Aorta (tissue), 5 donors: ENCODE measurements around the gene HYAL2. TPM values are rescaled to one million over a fixed set of nuclear protein-coding genes. Genes with fewer than 3 reads are reported as not detected.

Experiments used
- ATAC-seq: fragments of 200-7000 bp; cut with Tn5 transposase; one replicate; pipeline ENCODE4 v1.9.1; 2022; ENCODE audit warnings: moderate library complexity; ENCODE audit not compliant: low FRiP score
- DNase-seq, 2 donors: peaks; one replicate each; pipeline ENCODE4 v3.0.0-alpha.2; 2020
- H3K27ac ChIP-seq, 2 donors: one replicate each; pipeline ENCODE4 v1.5.1; 2013; ENCODE audit warnings: low read length in 2 of 2, mild to moderate bottlenecking in 2 of 2, moderate library complexity in 2 of 2, control low read depth in 1 of 2, inconsistent platforms in 1 of 2, low read depth in 1 of 2
- H3K27me3 ChIP-seq, 2 donors: one replicate each; pipeline ENCODE4 v1.6.1; 2013; ENCODE audit warnings: control low read depth in 1 of 2, low read length in 1 of 2, mild to moderate bottlenecking in 1 of 2, moderate library complexity in 1 of 2; ENCODE audit not compliant: insufficient read depth in 2 of 2, control insufficient read depth in 1 of 2
- H3K36me3 ChIP-seq, 2 donors: one replicate each; pipeline ENCODE4 v1.6.1; 2013; ENCODE audit warnings: control low read depth in 1 of 2, low read length in 1 of 2, mild to moderate bottlenecking in 1 of 2; ENCODE audit not compliant: insufficient read depth in 2 of 2, control insufficient read depth in 1 of 2
- H3K4me1 ChIP-seq, 2 donors: one replicate each; pipeline ENCODE4 v1.6.1; 2013; ENCODE audit warnings: low read length in 2 of 2, control low read depth in 1 of 2, mild to moderate bottlenecking in 1 of 2, moderate library complexity in 1 of 2; ENCODE audit not compliant: insufficient read depth in 2 of 2, control insufficient read depth in 1 of 2
- H3K4me3 ChIP-seq, 2 donors: one replicate each; pipeline ENCODE4 v1.5.1; 2013; ENCODE audit warnings: low read length in 2 of 2, control low read depth in 1 of 2, mild to moderate bottlenecking in 1 of 2
- H3K9me3 ChIP-seq: one replicate; pipeline ENCODE4 v1.6.1; 2013; ENCODE audit warnings: mild to moderate bottlenecking, low read length; ENCODE audit not compliant: control insufficient read depth
- WGBS, 2 donors: extraction: QIAGEN DNeasy Blood & Tissue Kit; methylation state at CpG; one replicate each; pipeline ENCODE4 v1.1.7; 2013; 5-methylcytosine and 5-hydroxymethylcytosine counted together
- intact Hi-C, 2 donors: fragments of 100-400 bp; cut with DNase I; formaldehyde crosslinking; loops; one replicate each; pipeline versions ENCODE4 v1.14.2 to v1.15.0; 2022
- long read RNA-seq, 2 donors: library from polyadenylated mRNA; unstranded; transcript quantifications; one replicate each; pipeline ENCODE4 v2.0.0, GENCODE V29; 2020 to 2021
- polyA plus RNA-seq, 2 donors: library from polyadenylated mRNA; stranded (reverse); fragments of 200-250 nt; gene quantifications; one replicate each; pipeline ENCODE4 v1.2.3, GENCODE V29; 2013
- total RNA-seq, 2 donors: library from RNA; stranded (reverse); fragmentation: NEBNext Ultra II Directional; extraction: Animal tissue kit (Norgen Biotek cat#: 25700); gene quantifications; one replicate each; pipeline ENCODE4 v1.2.1, GENCODE V29; 2021
- donor health status: healthy with polysubstance abuse.
- donor health status: Bipolar disorder and iron deficiency.
- donor health status: DM: no; HTN: no; CAD: no.
- donor health status: DM: no; HTN: no; CAD: no.
- donor health status: DM: yes; HTN: yes; CAD: no.

The HYAL2 gene, protein sequence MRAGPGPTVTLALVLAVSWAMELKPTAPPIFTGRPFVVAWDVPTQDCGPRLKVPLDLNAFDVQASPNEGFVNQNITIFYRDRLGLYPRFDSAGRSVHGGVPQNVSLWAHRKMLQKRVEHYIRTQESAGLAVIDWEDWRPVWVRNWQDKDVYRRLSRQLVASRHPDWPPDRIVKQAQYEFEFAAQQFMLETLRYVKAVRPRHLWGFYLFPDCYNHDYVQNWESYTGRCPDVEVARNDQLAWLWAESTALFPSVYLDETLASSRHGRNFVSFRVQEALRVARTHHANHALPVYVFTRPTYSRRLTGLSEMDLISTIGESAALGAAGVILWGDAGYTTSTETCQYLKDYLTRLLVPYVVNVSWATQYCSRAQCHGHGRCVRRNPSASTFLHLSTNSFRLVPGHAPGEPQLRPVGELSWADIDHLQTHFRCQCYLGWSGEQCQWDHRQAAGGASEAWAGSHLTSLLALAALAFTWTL
- total RNA-seq (10 to 100 TPM; 52.6 to 71.2 TPM), polyA plus RNA-seq (10 to 100 TPM in 1 of 2 donors, 1 to 10 TPM in 1; 5.6 to 25.3 TPM)
- long read RNA-seq, donor 1, full-length matches to known transcripts, result 1,018 of 1,054 reads
- long read RNA-seq, donor 1, partial matches to known transcripts, result 6 of 1,054 reads
- long read RNA-seq, donor 1, other reads (novel, unspliced or antisense), result 30 of 1,054 reads
- long read RNA-seq, donor 2, full-length matches to known transcripts, result 81 of 93 reads
- long read RNA-seq, donor 2, partial matches to known transcripts, result 1 of 93 reads
- long read RNA-seq, donor 2, other reads (novel, unspliced or antisense), result 11 of 93 reads

- DNase-seq (peak in 1 of 2 donors; percentile 60), ATAC-seq (peak; percentile 16)
- Histone ChIP-seq H3K4me3 (peak within 1 kb of the TSS in 1 of 2 donors; percentile 83), H3K4me1 (no peaks in the 10 kb centered on the region), H3K27ac (peak within 1 kb of the TSS in 1 of 2 donors; percentile 48), H3K27me3 (no peaks in the 10 kb centered on the region), H3K36me3 (no peaks in the 10 kb centered on the region), H3K9me3 (no peaks in the 10 kb centered on the region)
- 51 to 55% methylated on average over 28 to 31 of the region's 31 CpGs for WGBS, 2 donors
- intact Hi-C loops, result no loop called here
Measured at GRCh38 chr3:50322386-50323091, at the start of gene HYAL2. HYAL2 (minus strand) TSS chr3:50322745; CDS start chr3:50320489, 2,256 bp downstream.

DNA sequence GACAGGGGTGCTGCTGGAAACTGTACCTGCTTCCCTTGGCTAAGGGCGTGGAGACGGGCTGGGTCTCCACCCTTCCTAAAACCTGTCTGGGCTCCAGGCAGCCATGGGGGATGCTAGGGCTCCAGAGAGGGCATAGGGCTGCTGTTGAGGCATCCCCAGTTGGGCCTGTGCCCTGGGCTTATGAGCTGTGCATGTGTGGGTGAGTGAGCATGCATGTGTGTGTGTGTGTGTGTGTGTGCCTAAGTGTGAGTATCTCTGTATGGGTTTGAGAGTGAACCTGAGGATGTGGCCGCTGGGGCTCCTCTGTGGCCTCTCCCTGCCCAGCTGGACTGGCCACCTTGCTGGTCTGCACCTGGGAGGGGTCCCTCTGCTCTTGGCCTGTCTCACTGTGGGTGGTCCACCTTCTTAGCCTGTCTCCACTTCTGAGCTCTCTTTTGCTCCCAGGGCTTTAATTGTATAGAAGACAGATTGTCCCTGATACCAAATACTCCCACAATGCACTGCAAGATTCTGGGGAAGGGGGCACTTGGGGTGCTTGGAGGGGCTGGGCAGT lies 48.7 kb upstream of the HYAL2 start:
- 88 to 91% methylated on average over 3 of the region's 3 CpGs for WGBS, 2 donors
- H3K4me3 ChIP-seq, result no peak overlapping the region
- H3K9me3 ChIP-seq, result no peaks in the 10 kb centered on the region
- H3K4me1 ChIP-seq, result no peaks in the 10 kb centered on the region
- no peaks in the 10 kb centered on the region for H3K36me3 ChIP-seq
- H3K27ac ChIP-seq, result no peak overlapping the region
- no peaks in the 10 kb centered on the region for H3K27me3 ChIP-seq
- ATAC-seq, result no peak
- intact Hi-C loops, result no loop called here
- DNase-seq, result no peak

DNA sequence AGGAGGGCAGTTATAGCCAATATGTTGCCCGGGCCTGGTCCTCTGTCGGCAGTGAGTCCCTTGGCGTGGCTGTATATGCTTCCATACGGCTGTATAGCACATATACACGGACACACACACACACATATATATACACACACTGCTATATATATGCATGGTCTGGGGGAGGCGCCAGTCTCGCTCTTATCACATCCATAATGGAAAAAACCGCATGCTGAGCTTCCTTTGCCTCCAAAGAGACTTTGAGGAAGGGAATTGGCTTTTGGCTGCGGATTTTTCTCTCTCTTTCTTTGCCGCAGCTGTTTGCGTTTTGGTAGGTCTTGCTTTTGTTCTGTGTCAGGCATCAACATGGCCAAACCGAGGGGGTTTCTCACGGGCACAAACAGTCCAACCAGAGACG lies 48.0 kb upstream of the HYAL2 start:
- Histone ChIP-seq H3K27ac (no peak overlapping the region), H3K4me3 (no peak overlapping the region), H3K9me3 (no peaks in the 10 kb centered on the region), H3K36me3 (no peaks in the 10 kb centered on the region), H3K27me3 (no peaks in the 10 kb centered on the region), H3K4me1 (no peaks in the 10 kb centered on the region)
- WGBS, 2 donors, result 50 to 51% methylated on average over 14 of the region's 14 CpGs
- intact Hi-C loops, result no loop called here
- no peak for DNase-seq
- ATAC-seq, result no peak

DNA sequence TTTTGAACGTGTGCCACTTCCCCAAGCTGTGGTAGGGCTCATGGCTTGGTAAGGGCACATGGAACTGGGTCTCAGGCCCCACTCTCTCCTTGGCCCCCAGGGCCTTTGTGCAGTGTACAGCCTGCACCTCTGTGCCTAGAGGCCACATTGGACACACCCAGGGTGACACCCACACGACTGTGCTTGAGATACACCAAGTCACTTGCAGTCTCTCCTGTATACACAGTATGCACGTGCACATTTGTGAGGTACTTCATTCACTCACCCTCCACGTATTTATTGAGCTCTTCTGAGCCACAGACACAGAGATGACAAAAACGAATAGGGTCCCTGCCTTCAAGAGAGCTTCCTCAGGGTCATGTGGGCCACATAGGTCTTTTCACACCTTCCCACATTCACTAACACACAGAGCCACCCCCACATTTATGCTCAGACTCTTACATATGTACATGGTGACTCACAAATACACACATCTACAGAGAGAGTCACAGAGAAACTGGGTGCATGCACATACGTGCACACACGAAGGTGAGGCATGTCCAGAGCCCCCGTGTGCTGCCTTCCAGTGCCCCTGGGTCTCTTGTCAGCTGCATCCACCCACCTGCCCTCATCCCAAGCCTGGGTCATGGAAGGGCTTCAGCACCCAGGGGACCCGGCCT lies 46.6 kb upstream of the HYAL2 start:
- H3K4me3 ChIP-seq, result no peak overlapping the region
- no peaks in the 10 kb centered on the region for H3K27me3 ChIP-seq
- intact Hi-C loops, result loop anchor here in 1 of 2 donors (5.0 kb wide), 1 partner anchor 148 kb away; no protein-coding TSS in a partner anchor
- H3K4me1 ChIP-seq, result no peaks in the 10 kb centered on the region
- H3K27ac ChIP-seq, result no peak overlapping the region
- DNase-seq (no peak), ATAC-seq (no peak)
- H3K9me3 ChIP-seq, result no peaks in the 10 kb centered on the region
- WGBS, 2 donors, result 73 to 78% methylated on average over 9 of the region's 9 CpGs
- no peaks in the 10 kb centered on the region for H3K36me3 ChIP-seq

GRCh38 chr3:50365842-50366220 lies 43.3 kb upstream of the HYAL2 start:
- Histone ChIP-seq H3K36me3 (no peaks in the 10 kb centered on the region), H3K4me3 (no peak overlapping the region), H3K27ac (no peak overlapping the region), H3K9me3 (no peaks in the 10 kb centered on the region), H3K4me1 (no peaks in the 10 kb centered on the region), H3K27me3 (no peaks in the 10 kb centered on the region)
- DNase-seq (no peak), ATAC-seq (no peak)
- intact Hi-C loops, result loop anchor here in 1 of 2 donors (5.0 kb wide), 1 partner anchor 151 kb away; no protein-coding TSS in a partner anchor
- 91 to 92% methylated on average over 5 of the region's 5 CpGs for WGBS, 2 donors

- H3K27ac ChIP-seq, result no peak overlapping the region
- H3K4me1 ChIP-seq, result no peaks in the 10 kb centered on the region
- H3K4me3 ChIP-seq, result peak overlapping the region; percentile 5 to 30
- H3K27me3 ChIP-seq, result no peaks in the 10 kb centered on the region
- ATAC-seq, result peak; percentile 88
- intact Hi-C loops, result loop anchor here in 1 of 2 donors (5.0 kb wide), 1 partner anchor 152 kb away; no protein-coding TSS in a partner anchor
- WGBS, 2 donors, result 12 to 13% methylated on average over 45 to 53 of the region's 53 CpGs
- no peaks in the 10 kb centered on the region for H3K36me3 ChIP-seq
- no peaks in the 10 kb centered on the region for H3K9me3 ChIP-seq
- DNase-seq, result peak; percentile 89 to 93
Measured at GRCh38 chr3:50365080-50365841, 42.7 kb upstream of the HYAL2 start.

DNA sequence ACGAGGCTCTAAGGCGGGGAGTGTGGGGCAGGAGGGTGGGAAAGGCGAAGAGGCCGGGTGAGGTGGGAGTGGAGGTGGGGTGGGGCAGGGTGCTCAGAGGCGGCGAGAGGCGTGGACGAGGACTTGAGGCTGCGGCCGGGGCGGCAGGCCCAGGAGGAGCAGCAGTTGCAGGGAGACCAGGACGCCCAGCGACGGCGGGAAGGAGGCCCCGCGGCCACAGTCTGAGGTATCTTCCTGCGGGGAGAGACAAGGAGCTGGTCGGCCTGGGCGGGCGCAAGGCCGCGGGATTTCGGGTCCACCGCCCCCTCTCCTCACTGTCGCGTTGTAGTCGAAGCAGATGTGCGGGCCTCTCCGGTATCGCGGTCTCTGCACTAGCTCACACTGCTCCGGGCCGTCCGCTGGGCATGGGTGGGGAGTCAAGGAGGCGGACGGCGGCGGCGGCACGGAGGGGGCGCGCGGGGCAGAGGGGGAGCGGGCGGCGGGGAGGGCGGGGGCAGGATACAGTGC lies 42.1 kb upstream of the HYAL2 start:
- intact Hi-C loops, result loop anchor here in 1 of 2 donors (5.0 kb wide), 2 partner anchors 153 to 178 kb away; no protein-coding TSS in a partner anchor
- ATAC-seq, result peak; percentile 49
- no peak overlapping the region for H3K27ac ChIP-seq

More for the DNA sequence above, 42.1 kb upstream of the HYAL2 start:
- Histone ChIP-seq H3K4me1 (no peaks in the 10 kb centered on the region), H3K4me3 (peak overlapping the region; percentile 5 to 30), H3K36me3 (no peaks in the 10 kb centered on the region), H3K9me3 (no peaks in the 10 kb centered on the region), H3K27me3 (no peaks in the 10 kb centered on the region)
- peak in 1 of 2 donors; percentile 86 for DNase-seq
- 17 to 23% methylated on average over 36 to 48 of the region's 48 CpGs for WGBS, 2 donors
